Endothelial cell of umbilical vein (primary cell): ENCODE results near the gene SLC44A5.

ENCODE experiments used
- CTCF ChIP-seq, 2 donors: IDR thresholded peaks; 1 replicate in 1 of 2; 2 replicates in 1 of 2; pipeline ENCODE4 v1.5.1; 2011; ENCODE audit warnings: low read length in 2 of 2, mild to moderate bottlenecking in 2 of 2, moderate library complexity in 2 of 2, control low read depth in 1 of 2, inconsistent platforms in 1 of 2, low read depth in 1 of 2; ENCODE audit not compliant: insufficient read depth in 1 of 2; ENCODE audit errors: extremely low read depth in 1 of 2
- FOS ChIP-seq: IDR thresholded peaks from 2 replicates; pipeline ENCODE4 v1.6.1; 2011; ENCODE audit warnings: mild to moderate bottlenecking, low read length, moderate library complexity, borderline replicate concordance; ENCODE audit not compliant: insufficient read depth
- MAX ChIP-seq: IDR thresholded peaks from 2 replicates; pipeline ENCODE4 v1.6.1; 2011; ENCODE audit not compliant: insufficient read depth, insufficient read length
- MYC ChIP-seq: IDR thresholded peaks from one replicate; pipeline ENCODE4 v1.6.1; 2011; ENCODE audit warnings: mild to moderate bottlenecking, low read depth, low read length
- POLR2A ChIP-seq: IDR thresholded peaks from 2 replicates; pipeline ENCODE4 v1.6.1; 2012; ENCODE audit warnings: low read depth, mild to moderate bottlenecking, control low read depth, low read length
- POLR2AphosphoS5 ChIP-seq: IDR thresholded peaks from 2 replicates; pipeline ENCODE4 v1.6.1; 2012; ENCODE audit warnings: low read depth, mild to moderate bottlenecking, control low read depth, low read length, moderate library complexity; ENCODE audit not compliant: insufficient read depth

DNA sequence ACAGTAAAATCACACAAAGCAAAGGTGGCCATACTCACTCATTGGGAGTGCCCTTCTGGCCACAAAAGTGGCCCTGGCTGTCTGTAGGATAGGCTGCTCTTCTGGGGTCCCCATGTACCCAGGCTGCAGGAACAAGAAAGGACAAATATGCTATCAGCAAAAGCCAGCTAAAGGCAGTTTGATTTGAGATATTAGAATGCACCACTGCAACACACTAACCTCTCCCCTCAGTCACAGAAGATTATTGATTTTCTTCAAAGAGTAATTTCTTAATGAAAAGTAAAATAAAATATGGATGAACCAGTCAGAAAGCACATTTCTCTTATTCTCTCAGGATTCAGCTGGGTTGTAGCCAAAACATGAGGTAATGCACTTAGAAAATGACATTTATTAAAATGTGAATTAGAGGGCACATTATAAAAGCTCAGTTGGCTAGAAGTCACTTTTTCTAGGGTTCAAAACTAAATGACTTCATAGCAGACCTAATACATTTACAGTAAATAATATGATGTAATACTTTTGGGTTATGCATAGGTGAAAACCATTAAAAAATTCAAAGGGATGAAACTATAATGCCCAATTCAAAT, 335.9 kb downstream of the SLC44A5 start:
- TF ChIP-seq POLR2A: no peak
- no peak for TF ChIP-seq POLR2AphosphoS5
- TF ChIP-seq MYC: no peak
- no peak for TF ChIP-seq FOS
- TF ChIP-seq CTCF (IDR thresholded peaks at IDR 0.05; ENCODE audit: extremely low read depth in 1 of 2, insufficient read depth in 1 of 2, low read depth in 1 of 2, low read length in 2 of 2): no peak
- no peak for TF ChIP-seq MAX
